ENCODE results near the gene SEPTIN5. TPM values are rescaled to one million over a fixed set of nuclear protein-coding genes. Genes with fewer than 3 reads are reported as not detected.

The SEPTIN5 gene
- total and polyA plus RNA-seq, 2 donors from 2014 or later = 10.4 to 13.0 TPM

DNA sequence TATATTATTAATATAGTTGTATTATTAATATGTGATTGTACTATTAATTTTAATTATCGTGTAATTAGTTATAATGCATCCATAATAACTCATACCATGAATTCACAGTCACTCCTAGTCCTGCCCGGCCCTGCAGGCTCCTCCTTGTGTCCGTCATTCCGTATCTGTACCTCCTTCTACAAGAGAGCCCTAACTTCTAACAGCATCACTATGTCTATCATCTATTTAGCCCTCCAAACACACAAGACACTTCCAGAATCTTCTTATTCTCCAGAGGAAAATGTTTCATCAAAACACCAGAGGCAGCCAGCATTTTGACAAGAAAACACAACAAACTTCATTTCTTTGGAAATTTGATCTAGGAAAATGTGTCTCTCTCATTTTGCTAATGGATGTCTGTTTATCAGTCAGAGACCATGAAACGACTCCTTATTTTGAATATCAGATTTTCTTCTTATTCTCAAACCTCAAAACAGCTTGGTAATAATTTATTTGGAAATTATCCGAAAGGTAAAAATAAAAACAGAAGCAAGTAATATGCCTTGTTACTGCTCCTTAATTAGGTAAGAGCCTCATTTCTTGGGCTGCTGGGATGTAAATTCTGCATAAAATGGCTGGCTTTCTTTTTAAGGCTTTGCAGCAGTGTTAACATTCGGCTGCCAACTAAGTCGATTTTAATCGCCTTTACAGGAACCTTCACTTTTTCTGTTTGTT lies 23.1 kb upstream of the SEPTIN5 start:
- no peaks in the 10 kb centered on the region for H3K9me3 ChIP-seq (ENCODE audit: control insufficient read depth in 2 of 3, insufficient read depth in 1 of 3, low read length in 3 of 3)
- peak; percentile 13 for FAIRE-seq
- no peak overlapping the region for H3K27ac ChIP-seq (ENCODE audit: low read depth in 2 of 2, low read length in 2 of 2)
- H3K4me3 ChIP-seq (ENCODE audit: low read length in 3 of 3) = peak overlapping the region; percentile 2 to 12 (median 2)
- no peaks in the 10 kb centered on the region for H3K36me3 ChIP-seq (ENCODE audit: control insufficient read depth in 2 of 3, insufficient read depth in 3 of 3, low read length in 3 of 3)
- DNase-seq = no peak
- H3K9ac ChIP-seq (ENCODE audit: low read length in 3 of 3) = no peak overlapping the region
- H3K27me3 ChIP-seq (ENCODE audit: control insufficient read depth, insufficient read depth, low read length) = no peaks in the 10 kb centered on the region
- H3K4me1 ChIP-seq (ENCODE audit: control insufficient read depth in 2 of 3, insufficient read depth in 2 of 3, low read depth in 1 of 3, low read length in 3 of 3) = peaks cover 0 to 3% (median 0%) of the 10 kb centered on the region in 3 donors
- TF ChIP-seq, protein P1, sequence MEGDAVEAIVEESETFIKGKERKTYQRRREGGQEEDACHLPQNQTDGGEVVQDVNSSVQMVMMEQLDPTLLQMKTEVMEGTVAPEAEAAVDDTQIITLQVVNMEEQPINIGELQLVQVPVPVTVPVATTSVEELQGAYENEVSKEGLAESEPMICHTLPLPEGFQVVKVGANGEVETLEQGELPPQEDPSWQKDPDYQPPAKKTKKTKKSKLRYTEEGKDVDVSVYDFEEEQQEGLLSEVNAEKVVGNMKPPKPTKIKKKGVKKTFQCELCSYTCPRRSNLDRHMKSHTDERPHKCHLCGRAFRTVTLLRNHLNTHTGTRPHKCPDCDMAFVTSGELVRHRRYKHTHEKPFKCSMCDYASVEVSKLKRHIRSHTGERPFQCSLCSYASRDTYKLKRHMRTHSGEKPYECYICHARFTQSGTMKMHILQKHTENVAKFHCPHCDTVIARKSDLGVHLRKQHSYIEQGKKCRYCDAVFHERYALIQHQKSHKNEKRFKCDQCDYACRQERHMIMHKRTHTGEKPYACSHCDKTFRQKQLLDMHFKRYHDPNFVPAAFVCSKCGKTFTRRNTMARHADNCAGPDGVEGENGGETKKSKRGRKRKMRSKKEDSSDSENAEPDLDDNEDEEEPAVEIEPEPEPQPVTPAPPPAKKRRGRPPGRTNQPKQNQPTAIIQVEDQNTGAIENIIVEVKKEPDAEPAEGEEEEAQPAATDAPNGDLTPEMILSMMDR (IDR thresholded peaks at IDR 0.05; ENCODE audit: borderline replicate concordance, extremely low read depth, insufficient read depth) = no peak
- intact Hi-C loops (cut with DNase I) = loop anchor here (5.0 kb wide), 1 partner anchor 149 kb away; no protein-coding TSS in a partner anchor

DNA sequence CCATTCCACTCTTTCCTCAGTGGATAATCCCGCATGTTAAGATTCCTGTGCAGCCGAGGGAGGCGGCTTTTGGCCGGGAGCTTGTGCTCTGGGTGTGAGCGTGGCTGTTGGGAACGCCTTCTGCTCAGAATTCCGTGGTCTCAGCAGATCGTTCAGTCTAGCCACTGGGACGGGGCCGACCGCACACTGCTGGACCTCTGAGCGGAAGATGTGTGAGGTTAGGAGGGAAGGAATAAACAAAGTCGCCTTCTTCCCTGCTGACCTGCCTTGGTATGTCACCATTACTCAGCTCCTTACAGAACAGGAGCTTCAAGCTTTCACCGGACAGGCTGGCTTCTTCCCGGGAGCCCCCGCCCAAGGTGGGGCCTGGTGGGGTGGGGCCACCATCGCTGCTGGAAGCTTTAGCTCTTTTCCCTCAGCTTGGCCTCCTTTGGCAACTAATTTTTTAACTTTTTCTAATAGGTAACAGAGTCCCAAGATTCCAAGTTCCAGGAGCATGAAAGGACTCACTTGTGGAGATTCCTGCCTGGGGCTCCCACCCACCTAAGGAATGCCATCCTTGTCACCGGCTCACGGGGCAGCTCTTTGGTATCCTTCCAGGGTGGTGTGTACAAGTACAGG lies 22.5 kb upstream of the SEPTIN5 start:
- H3K36me3 ChIP-seq (ENCODE audit: control insufficient read depth in 2 of 3, insufficient read depth in 3 of 3, low read length in 3 of 3) = no peaks in the 10 kb centered on the region
- H3K9me3 ChIP-seq (ENCODE audit: control insufficient read depth in 2 of 3, insufficient read depth in 1 of 3, low read length in 3 of 3) = no peaks in the 10 kb centered on the region
- TF ChIP-seq, protein P1 (IDR thresholded peaks at IDR 0.05; ENCODE audit: borderline replicate concordance, extremely low read depth, insufficient read depth) = no peak
- H3K27me3 ChIP-seq (ENCODE audit: control insufficient read depth, insufficient read depth, low read length) = no peaks in the 10 kb centered on the region
- H3K9ac ChIP-seq (ENCODE audit: low read length in 3 of 3) = no peak overlapping the region
- DNase-seq = peak in 3 of 5 donors; percentile 56 to 70 (median 66)
- intact Hi-C loops (cut with DNase I) = loop anchor here (5.0 kb wide), 1 partner anchor 150 kb away; no protein-coding TSS in a partner anchor
- peaks cover 0 to 3% (median 0%) of the 10 kb centered on the region in 3 donors for H3K4me1 ChIP-seq (ENCODE audit: control insufficient read depth in 2 of 3, insufficient read depth in 2 of 3, low read depth in 1 of 3, low read length in 3 of 3)
- H3K27ac ChIP-seq (ENCODE audit: low read depth in 2 of 2, low read length in 2 of 2) = no peak overlapping the region
- H3K4me3 ChIP-seq (ENCODE audit: low read length in 3 of 3) = peak overlapping the region; percentile 2 to 12 (median 2)
- no peak for FAIRE-seq

DNA sequence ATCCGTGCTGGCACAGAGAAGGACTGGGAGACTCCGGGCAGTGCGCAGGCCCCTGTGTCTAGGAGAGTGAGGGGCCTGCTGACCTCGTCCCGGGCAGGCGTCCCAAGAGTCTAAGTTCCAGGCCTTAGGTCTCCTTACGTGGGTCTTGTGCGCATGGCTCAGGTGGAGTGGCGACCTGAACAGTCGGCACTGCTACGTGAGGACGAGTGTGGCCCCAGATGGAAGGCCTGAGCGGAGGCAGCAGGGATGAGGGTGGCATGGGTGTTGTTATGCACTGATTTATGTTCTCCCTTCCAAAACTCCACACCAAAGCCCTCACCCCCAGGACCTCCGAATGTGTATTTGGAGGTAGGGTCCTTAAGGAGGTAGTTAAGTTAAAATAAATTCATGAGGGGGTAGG lies 20.7 kb upstream of the SEPTIN5 start:
- H3K9me3 ChIP-seq (ENCODE audit: control insufficient read depth in 2 of 3, insufficient read depth in 1 of 3, low read length in 3 of 3) = no peaks in the 10 kb centered on the region

More for the DNA sequence above, 20.7 kb upstream of the SEPTIN5 start:
- FAIRE-seq (no peak), DNase-seq (no peak)
- TF ChIP-seq, protein P1 (IDR thresholded peaks at IDR 0.05; ENCODE audit: borderline replicate concordance, extremely low read depth, insufficient read depth) = no peak
- no peaks in the 10 kb centered on the region for H3K36me3 ChIP-seq (ENCODE audit: control insufficient read depth in 2 of 3, insufficient read depth in 3 of 3, low read length in 3 of 3)
- H3K4me1 ChIP-seq (ENCODE audit: control insufficient read depth in 2 of 3, insufficient read depth in 2 of 3, low read depth in 1 of 3, low read length in 3 of 3) = peaks cover 0 to 3% (median 0%) of the 10 kb centered on the region in 3 donors
- no peak overlapping the region for H3K4me3 ChIP-seq (ENCODE audit: low read length in 3 of 3)
- H3K9ac ChIP-seq (ENCODE audit: low read length in 3 of 3) = no peak overlapping the region
- no peaks in the 10 kb centered on the region for H3K27me3 ChIP-seq (ENCODE audit: control insufficient read depth, insufficient read depth, low read length)
- H3K27ac ChIP-seq (ENCODE audit: low read depth in 2 of 2, low read length in 2 of 2) = no peak overlapping the region
- intact Hi-C loops (cut with DNase I) = loop anchor here (5.0 kb wide), 1 partner anchor 151 kb away; no protein-coding TSS in a partner anchor
